ENCODE measurements around the gene FUT7. TPM values are rescaled to one million over a fixed set of nuclear protein-coding genes. Genes with fewer than 3 reads are reported as not detected.

FUT7 gene
- total RNA-seq, 1 experiment from 2014 or later, result not detected

DNA sequence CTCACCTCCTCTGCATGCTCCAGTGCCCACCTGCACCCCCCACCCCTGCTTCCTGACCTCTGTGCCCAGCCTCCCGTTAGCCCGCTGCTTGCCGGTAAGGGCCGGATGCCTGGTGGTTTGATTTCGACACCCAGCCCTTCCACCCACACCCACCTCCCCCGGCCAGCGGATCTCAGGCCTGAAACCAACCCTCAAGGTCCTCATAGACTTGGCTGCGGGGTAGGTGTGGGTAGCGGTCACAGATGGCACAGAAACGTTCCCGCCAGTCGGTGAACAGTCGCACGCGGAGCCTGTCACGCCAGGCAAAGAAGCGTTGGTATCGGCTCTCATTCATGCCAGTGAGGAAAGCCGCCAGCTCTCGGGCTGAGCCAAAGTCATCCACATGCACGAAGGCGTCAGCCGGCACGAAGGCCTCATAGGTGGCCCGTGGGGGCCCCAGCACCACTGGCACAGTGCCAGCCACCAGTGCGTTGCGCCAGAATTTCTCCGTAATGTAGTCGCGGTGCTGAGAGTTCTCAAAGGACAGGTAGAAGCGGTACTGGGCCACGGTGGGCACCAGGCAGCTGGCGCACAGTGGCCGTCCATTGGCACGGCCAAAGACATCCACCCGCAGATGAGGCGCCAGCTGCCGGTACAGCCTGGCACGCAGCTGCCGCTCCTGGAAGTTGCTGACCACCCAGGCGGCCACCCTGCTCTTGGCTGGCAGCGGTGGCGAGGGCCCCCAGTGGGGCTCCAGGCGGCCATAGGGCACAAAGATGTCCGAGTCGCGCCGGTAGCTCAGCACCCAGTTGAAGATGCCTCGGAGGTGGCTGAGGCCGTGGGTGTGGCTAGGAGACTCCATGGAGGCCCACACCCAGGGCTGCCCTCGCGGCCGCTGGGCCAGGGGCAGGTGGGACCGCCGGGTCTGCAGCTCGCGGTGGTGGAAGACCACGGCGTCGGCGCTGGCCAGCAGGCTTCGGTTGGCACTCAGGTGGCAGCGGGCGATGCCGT is 1.1 kb downstream of the FUT7 start:
- Histone ChIP-seq H3T11ph (ENCODE audit: low read length) (no peak overlapping the region), H3K9me3 (ENCODE audit: control insufficient read depth, low read depth, low read length) (no peaks in the 10 kb centered on the region), H2BK20ac (ENCODE audit: low read depth, low read length, poor library complexity, severe bottlenecking) (no peak overlapping the region)

More for the DNA sequence above, 1.1 kb downstream of the FUT7 start:
- no peak overlapping the region for H3K4ac ChIP-seq (ENCODE audit: low read depth, low read length)
- H4K8ac ChIP-seq (replicated peaks; ENCODE audit: insufficient read length, low read depth, low read length), result no peak overlapping the region
- peaks cover 0 to 8% of the 10 kb centered on the region in 2 experiments; a peak in 2 of 4 replicates for H3K4me1 Mint-ChIP-seq
- no peak overlapping the region for H3K23ac ChIP-seq (ENCODE audit: insufficient read length, low read depth, low read length)
- H3K79me1 ChIP-seq (ENCODE audit: insufficient read depth, low read depth, low read length, poor library complexity, severe bottlenecking), result no peaks in the 10 kb centered on the region
- no peak overlapping the region for H3K18ac ChIP-seq (ENCODE audit: insufficient read length, low read depth, low read length)
- H3K56ac ChIP-seq (ENCODE audit: insufficient read length, low read depth, low read length), result no peak overlapping the region
- no CpG with 5 or more reads among the region's 65 CpGs for WGBS (ENCODE audit: extremely low coverage, insufficient read length, low lambda C conversion rate)
- no peak overlapping the region for H3K27ac Mint-ChIP-seq
- H3K79me2 ChIP-seq (ENCODE audit: insufficient read depth, low read length), result no peaks in the 10 kb centered on the region
- no peak overlapping the region for H3K27ac ChIP-seq (ENCODE audit: insufficient read length, low read depth, low read length)
- H3K36me3 Mint-ChIP-seq (ENCODE audit: insufficient read depth in 1 of 3, low read depth in 3 of 3), result no peaks in the 10 kb centered on the region
- H3K27me3 Mint-ChIP-seq (ENCODE audit: low read depth), result peaks cover 41% of the 10 kb centered on the region
- H2BK5ac ChIP-seq (ENCODE audit: insufficient read length, low read length), result no peak overlapping the region
- no peak overlapping the region for H3K9ac ChIP-seq (ENCODE audit: extremely low read depth, insufficient read length, low read length)
- peaks cover 2% of the 10 kb centered on the region for H4K20me1 ChIP-seq (ENCODE audit: control insufficient read depth, insufficient read depth, insufficient read length)
- TF ChIP-seq, protein P1, sequence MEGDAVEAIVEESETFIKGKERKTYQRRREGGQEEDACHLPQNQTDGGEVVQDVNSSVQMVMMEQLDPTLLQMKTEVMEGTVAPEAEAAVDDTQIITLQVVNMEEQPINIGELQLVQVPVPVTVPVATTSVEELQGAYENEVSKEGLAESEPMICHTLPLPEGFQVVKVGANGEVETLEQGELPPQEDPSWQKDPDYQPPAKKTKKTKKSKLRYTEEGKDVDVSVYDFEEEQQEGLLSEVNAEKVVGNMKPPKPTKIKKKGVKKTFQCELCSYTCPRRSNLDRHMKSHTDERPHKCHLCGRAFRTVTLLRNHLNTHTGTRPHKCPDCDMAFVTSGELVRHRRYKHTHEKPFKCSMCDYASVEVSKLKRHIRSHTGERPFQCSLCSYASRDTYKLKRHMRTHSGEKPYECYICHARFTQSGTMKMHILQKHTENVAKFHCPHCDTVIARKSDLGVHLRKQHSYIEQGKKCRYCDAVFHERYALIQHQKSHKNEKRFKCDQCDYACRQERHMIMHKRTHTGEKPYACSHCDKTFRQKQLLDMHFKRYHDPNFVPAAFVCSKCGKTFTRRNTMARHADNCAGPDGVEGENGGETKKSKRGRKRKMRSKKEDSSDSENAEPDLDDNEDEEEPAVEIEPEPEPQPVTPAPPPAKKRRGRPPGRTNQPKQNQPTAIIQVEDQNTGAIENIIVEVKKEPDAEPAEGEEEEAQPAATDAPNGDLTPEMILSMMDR (conservative IDR thresholded peaks at IDR 0.05), result no peak
- peaks cover 9% of the 10 kb centered on the region for H3K23me2 ChIP-seq (ENCODE audit: insufficient read length, low read depth, low read length, poor library complexity, severe bottlenecking)
- no peak overlapping the region for H3K4me3 Mint-ChIP-seq
- H2BK15ac ChIP-seq (ENCODE audit: low read depth, low read length), result no peak overlapping the region
- no peaks in the 10 kb centered on the region for H3K4me1 ChIP-seq (ENCODE audit: insufficient read depth, low read length)
- no peak overlapping the region for H2AFZ ChIP-seq (ENCODE audit: low read length)
- no peak overlapping the region for H3K4me2 ChIP-seq (ENCODE audit: insufficient read depth, insufficient read length, low read length)
- no peak overlapping the region for H2BK120ac ChIP-seq (ENCODE audit: low read depth, low read length, poor library complexity, severe bottlenecking)
- H3K9me3 Mint-ChIP-seq, result no peaks in the 10 kb centered on the region
- no peak for DNase-seq
- no peak overlapping the region for H2AK5ac ChIP-seq (ENCODE audit: insufficient read length, low read length)
- H3K14ac ChIP-seq (ENCODE audit: insufficient read depth, low read length), result no peak overlapping the region; the same call in 1 of the 2 replicates
- H4K5ac ChIP-seq (ENCODE audit: insufficient read length, low read depth, low read length), result no peak overlapping the region
- H4K91ac ChIP-seq (ENCODE audit: insufficient read length, low read depth, low read length), result no peak overlapping the region
- no peak overlapping the region for H2BK12ac ChIP-seq (ENCODE audit: insufficient read length, low read depth, low read length)
- no peaks in the 10 kb centered on the region for H3K27me3 ChIP-seq (ENCODE audit: insufficient read depth, low read length)

Data from H9 (cell line).